OCI-LY3 (cell line): ENCODE data around the gene AMMECR1.

Source experiments
- H2AFZ ChIP-seq: fragments of 200-600, 300-600 bp; shearing (Covaris generic); 2 replicates; pipeline ENCODE4 v1.6.0; 2014; ENCODE audit warnings: antibody characterized with exemption, low read depth, low read length
- H3K27ac ChIP-seq: fragments of 200-600, 300-600 bp; sonication (generic); 2 replicates; pipeline ENCODE4 v1.5.1; 2014; ENCODE audit warnings: mild to moderate bottlenecking, low read length, moderate library complexity, mixed read lengths
- H3K27me3 ChIP-seq: fragments of 200-600, 300-600 bp; sonication (generic); 2 replicates; pipeline ENCODE4 v1.6.1; 2014; ENCODE audit warnings: low read depth, low read length, mixed read lengths
- H3K36me3 ChIP-seq: fragments of 200-600, 300-600 bp; sonication (generic); replicated peaks from 2 replicates; pipeline ENCODE3; 2014; ENCODE audit warnings: low read depth, low read length, mixed read lengths
- H3K4me1 ChIP-seq: fragments of 300-600, 200-600 bp; sonication (generic); 2 replicates; pipeline ENCODE4 v1.6.1; 2014; ENCODE audit warnings: low read length, mixed read lengths
- H3K4me2 ChIP-seq: fragments of 200-600, 300-600 bp; sonication (generic); 2 replicates; pipeline ENCODE4 v1.6.1; 2014; ENCODE audit warnings: low read length, mixed read lengths
- H3K4me3 ChIP-seq: fragments of 300-600, 200-600 bp; sonication (generic); 2 replicates; pipeline ENCODE4 v1.5.1; 2014; ENCODE audit warnings: antibody characterized with exemption, mild to moderate bottlenecking, low read length, moderate library complexity
- H3K79me2 ChIP-seq: fragments of 300-600, 200-600 bp; shearing (Covaris generic); 2 replicates; pipeline ENCODE4 v1.6.1; 2014; ENCODE audit warnings: mild to moderate bottlenecking, low read length, mixed read lengths
- H3K9ac ChIP-seq: fragments of 300-600, 200-600 bp; shearing (Covaris generic); 2 replicates; pipeline ENCODE4 v1.6.0; 2014; ENCODE audit warnings: mild to moderate bottlenecking, low read length, moderate library complexity
- H3K9me3 ChIP-seq: fragments of 200-600, 300-600 bp; shearing (Covaris generic); 2 replicates; pipeline ENCODE4 v1.6.1; 2014; ENCODE audit warnings: low read length, mixed read lengths; ENCODE audit not compliant: insufficient read depth
- H4K20me1 ChIP-seq: fragments of 200-600, 300-600 bp; sonication (generic); 2 replicates; pipeline ENCODE4 v1.6.1; 2016; ENCODE audit warnings: low read length, mixed read lengths; ENCODE audit not compliant: insufficient read depth
- CTCF ChIP-seq: fragments of 200-600, 300-600 bp; sonication (generic); IDR thresholded peaks from 2 replicates; pipeline ENCODE4 v1.5.1; 2014; ENCODE audit warnings: antibody characterized with exemption, low read length, low read depth
- EZH2phosphoT487 ChIP-seq: fragments of 200-600 bp; shearing (Covaris generic); IDR thresholded peaks from 2 replicates; pipeline ENCODE4 v1.6.1; 2018; ENCODE audit warnings: antibody characterized with exemption, mixed run types, low read depth

Gene AMMECR1

DNA sequence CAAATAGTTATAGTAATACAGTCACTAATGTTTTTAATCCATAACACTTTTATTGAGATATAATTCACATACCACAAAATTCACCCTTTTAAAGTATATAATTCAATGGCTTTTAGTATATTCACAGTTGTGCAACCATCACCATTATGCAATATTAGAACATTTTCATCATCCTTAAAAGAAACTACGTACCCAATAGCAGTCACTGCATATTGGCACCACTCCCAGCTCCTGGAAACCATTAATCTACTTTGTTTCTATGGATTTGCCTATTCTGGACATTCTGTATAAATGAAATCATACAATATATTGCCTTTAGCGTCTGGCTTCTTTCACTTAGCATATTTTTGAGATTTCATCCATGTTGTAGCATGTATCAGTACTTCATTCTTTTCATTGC lies 99.3 kb downstream of the AMMECR1 start:
- no peaks in the 10 kb centered on the region for H3K4me1 ChIP-seq
- no peak overlapping the region for H3K9ac ChIP-seq
- no peak overlapping the region for H3K4me3 ChIP-seq
- H3K36me3 ChIP-seq, result no peaks in the 10 kb centered on the region
- TF ChIP-seq CTCF, result no peak
- no peak for TF ChIP-seq EZH2phosphoT487
- no peaks in the 10 kb centered on the region for H3K79me2 ChIP-seq
- no peak overlapping the region for H2AFZ ChIP-seq
- no peak overlapping the region for H3K4me2 ChIP-seq
- no peaks in the 10 kb centered on the region for H3K9me3 ChIP-seq
- no peaks in the 10 kb centered on the region for H4K20me1 ChIP-seq
- no peaks in the 10 kb centered on the region for H3K27me3 ChIP-seq
- no peak overlapping the region for H3K27ac ChIP-seq

- no peaks in the 10 kb centered on the region for H4K20me1 ChIP-seq
- no peaks in the 10 kb centered on the region for H3K4me1 ChIP-seq
- H3K9ac ChIP-seq, result no peak overlapping the region
- no peak overlapping the region for H3K4me3 ChIP-seq
- no peaks in the 10 kb centered on the region for H3K27me3 ChIP-seq
- no peak overlapping the region for H3K27ac ChIP-seq
- H3K4me2 ChIP-seq, result no peak overlapping the region
- no peaks in the 10 kb centered on the region for H3K36me3 ChIP-seq
- TF ChIP-seq EZH2phosphoT487 (no peak), CTCF (no peak)
- H2AFZ ChIP-seq, result no peak overlapping the region
- H3K79me2 ChIP-seq, result no peaks in the 10 kb centered on the region
- no peaks in the 10 kb centered on the region for H3K9me3 ChIP-seq
These were observed 101.9 kb downstream of the AMMECR1 start for GRCh38 chrX:110216027-110216426.

DNA sequence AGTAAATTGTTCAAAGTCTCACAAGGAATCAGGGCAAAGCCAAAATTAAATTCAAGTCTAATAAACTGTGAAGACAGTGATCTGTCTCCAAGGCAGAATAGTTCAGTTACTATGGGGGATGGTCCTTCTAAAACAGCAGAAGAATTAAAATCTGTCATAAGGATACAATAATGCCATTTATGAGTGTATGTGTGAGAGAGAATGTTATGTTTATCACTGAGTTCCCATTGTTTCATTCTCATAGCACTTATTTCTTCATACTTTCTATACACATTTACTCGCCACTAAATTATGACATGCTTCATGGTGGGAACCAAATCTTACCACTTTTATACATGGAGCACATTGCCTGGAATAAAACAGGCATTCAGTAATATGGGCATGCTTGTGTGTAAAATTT lies 102.5 kb downstream of the AMMECR1 start:
- Histone ChIP-seq H3K4me2 (no peak overlapping the region), H3K4me1 (no peaks in the 10 kb centered on the region), H3K9ac (no peak overlapping the region), H3K9me3 (no peaks in the 10 kb centered on the region), H4K20me1 (no peaks in the 10 kb centered on the region), H3K79me2 (no peaks in the 10 kb centered on the region), H3K4me3 (no peak overlapping the region), H3K27ac (no peak overlapping the region), H3K27me3 (no peaks in the 10 kb centered on the region), H2AFZ (no peak overlapping the region), H3K36me3 (no peaks in the 10 kb centered on the region)
- TF ChIP-seq CTCF (no peak), EZH2phosphoT487 (no peak)

GRCh38 chrX:110214684-110215083 lies 103.2 kb downstream of the AMMECR1 start:
- no peaks in the 10 kb centered on the region for H3K36me3 ChIP-seq
- H3K9ac ChIP-seq, result no peak overlapping the region
- no peak overlapping the region for H2AFZ ChIP-seq
- H3K27ac ChIP-seq, result no peak overlapping the region
- no peaks in the 10 kb centered on the region for H3K9me3 ChIP-seq
- no peaks in the 10 kb centered on the region for H3K27me3 ChIP-seq
- no peaks in the 10 kb centered on the region for H4K20me1 ChIP-seq
- TF ChIP-seq EZH2phosphoT487, result no peak
- TF ChIP-seq CTCF, result no peak
- H3K79me2 ChIP-seq, result no peaks in the 10 kb centered on the region
- H3K4me2 ChIP-seq, result no peak overlapping the region
- H3K4me3 ChIP-seq, result no peak overlapping the region
- H3K4me1 ChIP-seq, result no peaks in the 10 kb centered on the region
